Esophagus muscularis mucosa (tissue), 4 donors: ENCODE results near the gene CAPZA3.

Experiments
- EP300 ChIP-seq: sonication (generic); formaldehyde crosslinking; IDR thresholded peaks from one replicate; pipeline ENCODE4 v1.6.1; 2017; ENCODE audit warnings: antibody characterized with exemption
- POLR2A ChIP-seq: fragments of 450-650 bp; IDR thresholded peaks from one replicate; pipeline ENCODE4 v1.6.1; 2017; ENCODE audit warnings: antibody characterized with exemption, moderate library complexity, mild to moderate bottlenecking, low read depth
- POLR2AphosphoS5 ChIP-seq, 2 donors: sonication (generic); formaldehyde crosslinking; IDR thresholded peaks; one replicate each; pipeline ENCODE4 v1.6.1; 2017; ENCODE audit warnings: antibody characterized with exemption in 2 of 2
- TF ChIP-seq, protein P1 (sequence below), 3 experiments: fragments of 200-600 bp in 2 of 3; fragments of 450-650 bp in 1 of 3; sonication (generic) in 2 of 3; IDR thresholded peaks; one replicate each; pipeline ENCODE4 v1.5.1; 2017 to 2019; ENCODE audit warnings: antibody characterized with exemption in 3 of 3, mild to moderate bottlenecking in 2 of 3, moderate library complexity in 1 of 3

- TF ChIP-seq, protein P1, sequence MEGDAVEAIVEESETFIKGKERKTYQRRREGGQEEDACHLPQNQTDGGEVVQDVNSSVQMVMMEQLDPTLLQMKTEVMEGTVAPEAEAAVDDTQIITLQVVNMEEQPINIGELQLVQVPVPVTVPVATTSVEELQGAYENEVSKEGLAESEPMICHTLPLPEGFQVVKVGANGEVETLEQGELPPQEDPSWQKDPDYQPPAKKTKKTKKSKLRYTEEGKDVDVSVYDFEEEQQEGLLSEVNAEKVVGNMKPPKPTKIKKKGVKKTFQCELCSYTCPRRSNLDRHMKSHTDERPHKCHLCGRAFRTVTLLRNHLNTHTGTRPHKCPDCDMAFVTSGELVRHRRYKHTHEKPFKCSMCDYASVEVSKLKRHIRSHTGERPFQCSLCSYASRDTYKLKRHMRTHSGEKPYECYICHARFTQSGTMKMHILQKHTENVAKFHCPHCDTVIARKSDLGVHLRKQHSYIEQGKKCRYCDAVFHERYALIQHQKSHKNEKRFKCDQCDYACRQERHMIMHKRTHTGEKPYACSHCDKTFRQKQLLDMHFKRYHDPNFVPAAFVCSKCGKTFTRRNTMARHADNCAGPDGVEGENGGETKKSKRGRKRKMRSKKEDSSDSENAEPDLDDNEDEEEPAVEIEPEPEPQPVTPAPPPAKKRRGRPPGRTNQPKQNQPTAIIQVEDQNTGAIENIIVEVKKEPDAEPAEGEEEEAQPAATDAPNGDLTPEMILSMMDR (IDR thresholded peaks at IDR 0.05) = no peak
- no peak for TF ChIP-seq EP300
- no peak for TF ChIP-seq POLR2A
- TF ChIP-seq POLR2AphosphoS5 (IDR thresholded peaks at IDR 0.05) = no peak
Observed at GRCh38 chr12:18747895-18748294, 10.0 kb downstream of the CAPZA3 start.
